ENCODE results near the gene HSPE1.
"Not testable (repeated sequence)": the region's sequence is repeated elsewhere in the genome, so short reads cannot be mapped to it uniquely, and the experiment has no call there.

The HSPE1 gene

GRCh38 chr2:197498937-197499593 is 1.1 kb upstream of the HSPE1 start:
- DNase-seq: peak; percentile 64

GRCh38 chr2:197500503-197501131 is 438 bp downstream of the HSPE1 start:
- DNase-seq: peak; percentile 37

GRCh38 chr2:197502201-197502600 is 2.0 kb downstream of the HSPE1 start:
- DNase-seq: no peak

GRCh38 chr2:197502685-197503084 is 2.5 kb downstream of the HSPE1 start:
- DNase-seq: no peak

- no peak for DNase-seq
Observed at GRCh38 chr2:197504000-197504399, 3.8 kb downstream of the HSPE1 start.

GRCh38 chr2:197504512-197504911 is 4.3 kb downstream of the HSPE1 start:
- no peak for DNase-seq

GRCh38 chr2:197506658-197507057 is 6.5 kb downstream of the HSPE1 start:
- no peak for DNase-seq

- DNase-seq: no peak
Observed at GRCh38 chr2:197513915-197514314, 13.7 kb downstream of the HSPE1 start.

GRCh38 chr2:197514754-197515153 is 14.6 kb downstream of the HSPE1 start:
- DNase-seq: peak; percentile 12

GRCh38 chr2:197515315-197515738 is 15.1 kb downstream of the HSPE1 start:
- DNase-seq: peak; percentile 23

- DNase-seq: peak; percentile 98
Observed at GRCh38 chr2:197515739-197516392, 15.7 kb downstream of the HSPE1 start, which contains the start of gene MOB4. TSS of gene MOB4 (plus strand) at chr2:197516066. CDS start at chr2:197516087, 21 bp downstream.

GRCh38 chr2:197516393-197516761 is 16.2 kb downstream of the HSPE1 start:
- DNase-seq: peak; percentile 23

- DNase-seq: no peak
Observed at GRCh38 chr2:197517150-197517549, 17.0 kb downstream of the HSPE1 start.

GRCh38 chr2:197538412-197538811 is 38.2 kb downstream of the HSPE1 start:
- DNase-seq: no peak

GRCh38 chr2:197539734-197540133 is 39.6 kb downstream of the HSPE1 start:
- DNase-seq: no peak

- DNase-seq: no peak
Observed at GRCh38 chr2:197543206-197543605, 43.0 kb downstream of the HSPE1 start.

- DNase-seq: no peak
Observed at GRCh38 chr2:197547163-197547900, 47.2 kb downstream of the HSPE1 start.

GRCh38 chr2:197548582-197548981 is 48.4 kb downstream of the HSPE1 start:
- DNase-seq: no peak

- not testable (repeated sequence) for DNase-seq
Observed at GRCh38 chr2:197551260-197551659, 51.1 kb downstream of the HSPE1 start.

Measured in suppressor macrophage treated with lipopolysaccharide for 4 hours (primary cell).